DMS 273 (cell line): ENCODE measurements around the gene CCDC158.
A peak's percentile ranks its signal among the peaks of the same experiment; 100 is the strongest.
"Not testable (repeated sequence)": the region's sequence is repeated elsewhere in the genome, so short reads cannot be mapped to it uniquely, and the experiment has no call there.

Source experiments
- DNase-seq: peaks from one replicate; lab custom pipeline; 2025; ENCODE audit not compliant: unreplicated experiment; lab: John Stamatoyannopoulos, UW

Gene CCDC158

DNA sequence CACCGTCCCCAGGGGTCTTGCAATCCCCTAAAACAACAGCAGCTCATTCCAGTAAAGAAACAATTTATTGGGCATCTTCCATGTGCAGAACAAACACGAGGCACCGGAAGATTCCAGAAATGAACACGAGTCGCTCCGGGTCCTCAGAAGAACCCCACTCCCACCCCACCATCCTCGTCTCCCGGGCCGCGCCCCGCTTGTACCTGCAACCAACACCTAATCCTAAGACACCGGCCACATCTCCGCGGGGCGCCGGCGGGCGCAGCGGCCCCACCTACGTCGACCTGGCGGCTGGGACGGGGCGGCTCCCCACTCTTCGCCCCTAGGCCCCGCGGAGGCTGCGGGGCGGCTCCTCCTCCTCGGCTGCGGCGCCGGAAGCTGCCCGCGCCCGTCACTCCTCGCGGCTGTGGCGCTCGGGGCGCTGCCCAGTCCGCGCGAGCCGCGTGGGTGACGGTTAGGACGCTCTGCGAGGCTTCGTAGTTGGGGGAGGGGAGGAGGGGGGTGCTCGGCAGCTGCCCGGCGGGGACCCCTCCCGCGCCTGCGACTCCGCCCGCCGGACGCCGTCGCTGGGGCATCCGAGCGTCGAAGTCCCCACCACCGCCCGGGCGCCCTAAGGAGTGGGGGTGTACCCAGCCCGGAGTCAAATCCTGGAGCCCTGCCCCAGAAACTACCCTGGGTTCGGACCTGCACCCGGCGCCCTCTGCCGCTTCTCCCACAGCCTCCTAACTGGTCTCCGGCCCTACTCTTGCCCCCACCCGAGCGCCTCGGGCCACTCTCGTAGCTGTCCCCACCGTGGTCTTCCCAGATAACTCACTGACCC is at the start of gene CCDC158:
TSS of gene CCDC158 (minus strand) at position 380 of the 820 bp plus-strand sequence. CDS start 17,934 bp downstream, outside the sequence.
- DNase-seq: peak; percentile 58

DNA sequence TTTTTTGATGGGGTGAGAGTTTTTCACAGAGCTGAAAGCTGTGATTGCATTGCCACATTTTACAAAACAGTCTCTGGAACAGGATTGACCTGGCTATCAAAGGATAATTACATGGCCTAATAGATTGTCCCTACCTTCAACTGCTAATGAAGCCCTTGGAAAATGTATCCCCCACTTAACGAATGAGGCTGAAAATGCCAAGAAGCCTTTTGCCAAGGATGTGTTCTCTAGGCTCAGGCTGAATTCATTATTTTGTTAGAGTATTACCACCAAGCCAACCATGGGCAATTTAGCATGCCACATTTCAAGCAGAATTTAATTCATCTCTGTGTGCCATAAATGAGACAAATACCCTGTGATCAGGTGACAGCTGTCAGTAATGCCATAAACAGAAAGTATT is 49.6 kb upstream of the CCDC158 start:
- no peak for DNase-seq

DNA sequence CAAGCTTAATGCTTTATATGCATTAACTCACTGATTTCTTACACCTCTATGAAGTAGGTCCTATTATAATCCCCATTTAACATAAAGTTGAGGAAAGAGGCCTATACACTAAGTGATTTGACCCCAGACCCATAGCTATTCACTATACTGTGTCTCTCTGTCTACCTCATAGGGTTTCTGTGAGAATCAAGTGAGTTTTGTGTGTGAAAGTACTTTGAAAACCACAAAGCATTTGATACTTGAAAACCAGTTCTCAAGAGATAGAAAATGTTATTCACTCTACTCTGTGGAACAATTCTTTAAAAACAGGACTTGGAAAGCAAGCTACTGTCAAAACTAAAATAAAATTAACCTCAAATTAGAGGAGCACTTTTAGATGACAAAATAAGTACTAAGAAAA is 49.1 kb upstream of the CCDC158 start:
- DNase-seq: no peak

DNA sequence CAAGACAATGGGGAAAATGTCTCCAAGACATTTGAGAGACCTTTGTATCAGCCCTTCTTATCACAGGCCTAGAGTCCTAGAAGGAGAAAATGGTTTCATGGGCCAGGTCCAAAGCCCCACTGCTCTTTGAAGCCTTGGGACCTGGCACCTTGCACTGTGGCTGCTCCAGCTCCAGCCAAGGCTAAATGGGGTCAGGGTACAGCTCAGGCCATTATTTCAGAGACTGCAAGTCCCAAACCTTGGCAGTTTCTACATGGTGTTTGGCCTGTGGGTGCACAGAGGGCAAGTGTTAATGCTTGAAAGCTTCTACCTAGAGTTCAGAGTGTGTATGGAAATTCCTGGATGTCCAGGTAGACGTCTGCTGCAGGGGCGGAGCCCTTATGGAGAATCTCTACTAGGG is 42.6 kb upstream of the CCDC158 start:
- no peak for DNase-seq

DNA sequence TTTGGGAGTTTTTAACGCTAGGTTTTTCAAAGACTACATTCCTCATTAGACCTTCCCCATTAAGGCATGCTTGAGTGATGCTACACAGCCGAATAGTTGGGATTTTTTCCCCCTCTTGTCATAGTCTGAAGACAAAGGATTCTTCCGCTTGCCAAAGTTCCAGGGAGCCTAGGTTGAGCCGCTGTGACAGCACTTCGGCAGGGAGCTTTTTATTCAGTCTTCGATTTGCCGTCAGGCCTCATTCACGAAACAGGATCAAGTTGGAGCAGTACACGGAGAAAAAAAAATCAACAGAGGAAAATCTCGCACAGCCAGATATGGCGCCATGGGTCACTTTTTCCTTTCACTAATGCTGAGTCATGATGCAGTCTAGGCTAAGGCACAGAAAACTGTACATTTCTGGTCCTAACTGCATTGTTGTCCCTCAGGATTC is 38.4 kb upstream of the CCDC158 start:
- DNase-seq: no peak

DNA sequence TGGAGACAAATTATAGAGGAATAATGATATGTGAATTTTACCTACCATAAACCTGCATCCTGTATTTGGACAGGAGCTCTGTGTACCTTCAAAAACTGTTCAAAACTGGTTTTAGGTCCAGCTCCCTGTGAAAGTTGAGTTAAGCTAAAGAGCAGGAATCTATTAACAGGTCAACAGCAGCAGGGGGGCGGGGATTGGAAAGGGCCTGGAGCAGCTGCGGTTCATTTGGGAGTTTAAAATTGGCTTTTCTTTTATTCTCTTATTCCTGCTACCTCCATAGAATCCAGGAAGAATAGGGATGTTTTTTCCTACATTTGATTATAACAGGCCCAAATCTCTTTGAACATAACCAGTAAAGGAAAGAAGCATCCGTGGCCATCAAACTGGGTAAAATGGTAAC is 37.9 kb upstream of the CCDC158 start:
- no peak for DNase-seq

DNA sequence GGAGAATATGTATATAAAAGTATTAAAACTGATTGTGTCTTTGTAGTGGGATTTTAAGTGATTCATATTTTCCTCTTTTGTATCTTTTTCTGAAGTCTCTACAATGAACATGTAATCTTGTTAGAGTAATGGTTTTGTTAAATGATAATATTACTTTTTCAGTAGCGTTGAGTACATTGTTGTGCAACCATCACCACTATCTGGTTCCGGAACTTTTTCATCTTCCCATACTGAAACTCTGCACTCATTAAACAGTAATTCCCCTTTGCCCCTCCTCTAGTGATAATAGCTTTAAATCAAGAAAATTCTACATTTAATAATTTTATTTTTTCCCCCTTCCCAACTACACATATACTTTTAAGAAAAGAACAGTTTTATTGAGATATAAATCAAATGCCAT is 37.4 kb upstream of the CCDC158 start:
- no peak for DNase-seq

DNA sequence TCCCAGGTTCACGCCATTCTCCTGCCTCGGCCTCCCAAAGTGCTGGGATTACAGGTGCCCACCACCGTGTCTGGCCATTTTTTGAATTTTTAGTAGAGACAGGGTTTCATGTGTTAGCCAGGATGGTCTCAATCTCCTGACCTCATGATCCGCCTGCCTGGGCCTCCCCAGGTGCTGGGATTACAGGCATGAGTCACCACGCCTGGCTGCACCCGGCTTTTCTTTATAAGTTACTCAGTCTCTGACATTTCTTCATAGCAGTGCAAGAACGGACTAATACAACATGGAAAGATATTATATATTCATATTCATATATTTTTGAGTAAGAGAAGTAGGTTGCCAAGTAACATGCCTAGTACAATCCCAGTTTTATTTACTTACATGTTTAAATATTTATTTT is 36.9 kb upstream of the CCDC158 start:
- DNase-seq: no peak

DNA sequence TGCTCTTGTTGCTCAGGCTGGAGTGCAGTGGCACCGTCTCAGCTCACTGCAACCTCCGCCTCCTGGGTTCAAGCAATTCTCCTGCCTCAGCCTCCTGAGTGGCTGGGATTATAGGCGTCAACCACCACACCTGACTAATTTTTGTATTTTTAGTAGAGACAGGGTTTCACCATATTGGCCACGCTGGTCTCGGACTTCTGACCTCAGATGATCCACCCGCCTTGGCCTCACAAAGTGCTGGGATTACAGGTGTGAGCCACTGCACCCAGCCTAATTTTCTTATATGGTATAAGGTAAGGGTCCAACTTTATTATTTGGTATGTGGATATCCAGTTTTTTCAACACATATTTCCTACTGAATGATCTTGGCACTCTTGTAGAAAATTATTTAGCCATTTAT is 33.1 kb upstream of the CCDC158 start:
- DNase-seq: not testable (repeated sequence)

DNA sequence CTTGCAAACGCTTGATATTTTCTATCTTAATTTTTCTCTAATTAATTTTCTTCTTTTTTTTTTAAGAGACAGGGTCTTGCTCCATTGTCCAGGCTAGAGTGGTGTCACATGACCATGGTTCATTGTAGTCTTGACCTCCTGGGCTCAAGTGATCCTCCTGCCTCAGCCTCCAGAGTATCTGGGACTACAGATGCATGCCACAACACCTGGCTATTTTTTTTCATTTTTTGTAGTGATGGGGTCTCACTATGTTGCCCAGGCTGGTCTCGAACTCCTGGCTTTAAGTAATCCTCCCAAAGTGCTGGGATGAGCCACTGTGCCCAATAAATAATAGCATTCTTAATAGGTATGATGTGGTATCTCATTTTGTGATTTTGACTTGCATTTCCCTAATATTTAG is 32.3 kb upstream of the CCDC158 start:
- no peak for DNase-seq

DNA sequence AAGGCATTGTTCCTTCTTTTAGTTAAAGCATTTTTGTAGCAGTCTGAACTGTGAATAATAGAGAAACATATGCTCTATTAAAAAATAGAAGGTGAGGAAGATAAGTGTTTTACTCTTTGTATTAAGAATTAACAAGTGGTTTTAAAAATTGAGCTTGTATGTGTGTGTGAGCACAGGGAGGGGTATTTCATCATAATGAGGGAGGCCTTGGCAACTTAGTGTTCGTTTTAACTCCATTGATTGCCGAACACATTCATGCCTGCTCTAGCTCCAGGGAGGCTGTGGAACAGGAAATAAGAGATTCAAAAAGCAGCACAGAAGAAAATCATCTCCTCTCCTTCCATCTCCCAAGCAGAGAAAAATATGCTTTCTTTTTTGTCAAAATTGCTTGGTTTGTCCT is 28.9 kb upstream of the CCDC158 start:
- no peak for DNase-seq

DNA sequence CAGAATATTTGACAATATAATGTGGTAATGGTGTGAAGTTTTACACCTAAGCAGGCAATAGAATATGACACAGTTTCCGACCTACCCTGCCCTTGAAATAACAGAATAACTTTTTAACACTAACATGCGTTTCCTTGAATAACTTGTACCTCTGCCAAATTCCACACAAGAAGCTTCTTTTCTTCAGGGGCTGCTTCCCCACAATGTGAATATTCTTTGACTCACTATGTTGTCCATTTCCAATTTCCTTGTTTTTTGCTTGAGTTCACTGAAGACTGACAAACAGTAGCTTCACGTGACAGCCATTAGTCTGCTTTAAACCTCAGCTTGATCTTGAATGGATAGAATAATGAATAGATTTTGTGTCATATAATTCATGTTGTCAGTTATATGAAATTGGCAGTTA is 28.4 kb upstream of the CCDC158 start:
- DNase-seq: no peak

DNA sequence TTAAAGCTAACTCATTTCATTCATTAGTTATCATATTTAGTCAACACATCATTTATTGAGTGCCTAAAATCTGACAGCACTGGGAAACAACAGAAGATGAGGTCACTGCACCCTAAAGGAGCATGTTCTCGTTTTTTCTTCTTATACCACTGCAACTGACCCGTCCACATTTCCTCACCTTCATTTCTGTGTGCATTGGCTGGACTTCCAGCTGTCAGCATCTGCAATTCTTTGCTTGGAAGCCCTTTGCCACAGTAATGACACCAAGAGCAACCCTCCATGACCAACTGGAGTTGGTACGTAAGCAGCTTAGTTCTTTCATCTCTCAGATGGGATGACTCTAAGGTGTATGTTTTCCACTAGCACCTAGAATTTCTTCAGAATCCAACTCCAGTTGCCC is 27.3 kb upstream of the CCDC158 start:
- DNase-seq: no peak

DNA sequence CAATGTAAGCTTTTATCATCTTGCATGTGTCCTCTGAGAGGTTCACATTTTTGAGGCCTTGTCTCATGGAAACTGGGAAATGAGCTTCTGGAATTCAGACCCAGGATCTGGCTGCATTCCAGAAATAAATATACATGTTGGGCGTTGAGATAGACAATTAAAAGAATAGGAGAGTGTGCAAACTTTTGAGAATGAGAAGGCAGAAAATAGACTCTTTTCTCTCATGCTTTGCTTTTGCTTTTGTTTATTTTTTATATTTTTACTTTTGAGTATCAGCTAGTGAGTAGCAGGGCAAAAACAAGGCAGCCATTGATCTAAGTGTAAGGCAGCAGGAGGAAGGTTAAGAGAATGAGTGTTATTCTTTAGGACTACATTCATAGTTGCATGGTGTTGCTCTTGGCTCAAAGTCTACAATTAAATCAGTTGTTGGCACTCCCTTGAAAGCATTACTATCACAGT is 26.5 kb upstream of the CCDC158 start:
- no peak for DNase-seq

DNA sequence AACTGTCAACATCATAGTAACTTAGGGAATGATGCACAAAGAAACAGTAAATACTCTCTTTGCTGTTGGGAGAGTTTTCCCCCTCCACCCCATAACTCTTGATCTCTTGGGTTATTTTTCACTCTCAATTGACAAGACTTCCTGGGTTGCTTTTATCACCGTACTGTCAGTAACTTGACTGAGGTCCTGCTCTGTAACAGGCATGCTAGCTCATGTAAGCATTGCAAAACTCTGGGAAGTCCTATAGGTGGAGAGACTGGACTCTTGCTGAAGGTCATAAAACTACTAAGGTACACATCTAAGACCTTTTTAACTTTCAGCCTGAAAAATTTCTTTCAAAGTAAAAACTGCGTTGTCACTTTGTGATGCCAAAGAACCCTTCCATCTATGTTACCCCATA is 25.0 kb upstream of the CCDC158 start:
- no peak for DNase-seq

DNA sequence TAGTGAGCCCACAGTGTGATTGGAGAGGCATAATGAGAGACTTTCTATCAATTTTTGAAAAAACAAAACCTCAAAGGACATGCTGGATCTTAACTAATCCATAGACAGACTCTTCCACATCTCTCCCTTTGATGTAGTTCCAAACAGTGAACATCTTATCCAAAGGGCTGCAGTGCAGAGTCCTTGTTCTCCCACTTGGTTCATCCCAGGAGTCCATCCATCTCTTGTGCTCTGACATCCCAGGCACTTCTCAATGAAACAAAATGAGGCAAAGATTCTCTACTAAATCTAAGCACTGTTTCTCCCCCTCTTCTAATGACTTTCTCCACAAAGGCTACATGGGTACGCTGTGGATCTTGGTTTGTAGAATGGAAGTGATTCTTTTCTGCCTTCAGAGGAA is 22.4 kb upstream of the CCDC158 start:
- DNase-seq: no peak

DNA sequence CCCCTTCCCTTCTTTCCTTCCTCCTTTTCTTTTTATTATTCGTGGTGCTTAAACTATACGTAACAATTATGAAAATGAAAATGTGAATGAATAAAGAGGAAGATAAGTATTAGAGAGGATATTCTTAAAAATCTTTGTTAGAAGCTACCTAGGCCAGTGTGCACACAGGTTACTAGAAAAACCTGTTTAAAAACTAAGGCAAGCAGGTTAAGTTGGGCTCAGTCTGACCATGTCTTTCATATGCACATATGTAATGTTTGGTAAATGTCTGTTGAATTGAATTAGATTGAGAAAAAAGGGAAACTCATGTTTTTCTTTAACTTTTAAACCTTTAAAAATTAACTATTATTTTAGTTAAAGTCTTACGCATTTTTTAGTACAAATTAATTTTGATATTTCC is 21.9 kb upstream of the CCDC158 start:
- DNase-seq: no peak

DNA sequence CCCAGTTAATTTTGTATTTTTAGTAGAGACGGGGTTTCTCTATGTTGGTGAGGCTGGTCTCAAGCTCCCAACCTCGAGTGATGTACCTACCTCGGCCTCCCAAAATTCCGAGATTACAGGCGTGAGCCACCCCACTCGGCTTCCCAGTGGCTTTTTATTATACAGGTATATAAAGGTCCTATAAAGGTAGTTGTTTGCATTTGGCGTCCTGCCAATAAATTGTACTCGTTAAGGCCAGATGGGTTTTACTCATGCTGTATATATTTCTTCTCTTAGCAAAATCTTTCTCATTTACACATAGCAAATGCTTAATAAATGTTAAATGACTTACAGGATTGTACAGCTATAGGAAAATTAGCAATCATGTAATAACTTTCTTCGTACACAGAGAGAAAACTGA is 20.9 kb upstream of the CCDC158 start:
- DNase-seq: no peak

DNA sequence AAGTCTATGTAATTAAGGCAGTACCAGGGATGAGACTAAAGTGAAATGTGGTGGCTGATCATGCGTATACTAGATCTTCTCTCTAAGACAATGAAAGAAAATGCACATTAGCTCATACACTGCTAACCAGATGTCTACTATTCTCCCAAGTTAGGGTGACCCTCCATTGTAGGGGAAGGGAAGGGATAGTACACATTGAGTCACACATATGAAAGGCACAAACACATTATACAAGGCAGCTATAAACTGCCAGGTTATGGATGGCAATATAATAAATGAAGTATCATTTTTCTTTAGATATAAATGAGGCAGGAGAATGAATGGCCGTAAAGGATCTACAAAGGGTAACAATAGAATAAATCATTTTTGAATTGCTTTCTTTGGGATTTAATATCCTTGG is 18.6 kb upstream of the CCDC158 start:
- DNase-seq: no peak

DNA sequence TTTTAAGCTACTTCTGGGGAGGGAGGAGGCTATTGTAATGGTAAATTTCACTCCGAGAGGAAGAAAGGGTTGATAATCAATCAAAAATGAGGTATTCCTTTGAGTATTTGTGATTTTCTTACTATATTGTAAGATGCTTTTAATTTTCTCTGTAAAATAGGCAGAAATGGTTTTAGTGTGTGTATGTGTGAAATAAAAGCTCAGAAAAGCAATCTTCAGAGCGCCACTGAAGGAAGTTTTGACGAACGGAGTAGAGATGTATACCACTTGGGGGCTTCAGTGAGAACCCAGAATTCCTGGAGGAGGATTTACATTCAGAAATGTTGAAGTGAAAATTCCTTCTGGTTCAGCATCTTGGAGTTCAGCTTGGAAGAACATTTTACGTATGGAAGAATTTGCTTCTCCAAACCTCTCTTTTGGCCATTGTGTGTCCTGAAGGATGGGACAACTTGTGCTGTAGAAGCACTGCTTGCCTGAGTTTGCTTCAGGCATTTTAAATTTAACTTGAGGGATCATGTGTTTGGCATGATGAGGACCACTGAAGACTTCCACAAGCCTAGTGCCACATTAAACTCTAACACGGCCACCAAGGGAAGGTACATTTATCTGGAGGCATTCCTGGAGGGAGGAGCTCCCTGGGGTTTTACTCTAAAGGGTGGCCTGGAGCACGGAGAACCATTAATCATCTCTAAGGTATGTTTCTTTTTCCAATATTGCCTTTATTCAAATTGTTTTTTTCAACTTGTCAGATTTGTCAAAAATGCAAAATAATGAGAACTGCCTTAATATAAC is 14.8 kb upstream of the CCDC158 start:
- DNase-seq: no peak

DNA sequence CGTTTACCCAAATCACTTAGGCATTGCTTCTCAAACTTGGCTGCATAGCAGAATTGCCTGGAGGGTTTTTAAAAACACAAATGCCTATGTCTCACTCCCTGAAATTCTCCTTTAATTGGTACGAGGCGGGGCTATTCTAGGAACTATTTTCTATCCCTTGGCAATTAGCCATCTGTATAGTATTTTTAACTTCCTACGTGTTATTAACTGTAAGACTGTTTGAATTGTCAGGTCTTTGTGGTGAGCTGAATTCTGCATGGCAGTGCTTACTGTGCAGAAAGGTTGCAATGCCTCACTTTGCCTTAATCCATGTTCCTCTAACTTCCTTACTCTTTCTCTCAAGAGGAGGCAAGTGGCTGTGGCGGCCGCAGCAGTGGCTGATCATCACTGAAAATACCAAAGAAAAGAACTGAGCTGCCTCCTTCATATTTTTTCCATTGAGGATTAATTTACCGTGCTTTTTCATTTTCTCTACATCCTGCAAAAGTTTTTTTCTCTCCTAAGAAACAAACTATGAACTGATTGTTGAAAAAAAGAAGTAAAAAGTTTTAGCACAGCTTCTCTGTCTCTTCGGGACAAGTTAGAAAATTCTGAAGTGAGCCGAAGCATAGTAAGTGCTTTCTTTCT is 14.1 kb upstream of the CCDC158 start, which contains the start of gene SHROOM3:
TSS of gene SHROOM3 (plus strand) at position 329 of the 627 bp plus-strand sequence. CDS start 824 bp downstream, outside the sequence.
- DNase-seq: no peak
